Progenitor cell of endocrine pancreas (in vitro differentiated cells): ENCODE results near the gene KDM4B. TPM values are rescaled to one million over a fixed set of nuclear protein-coding genes. Genes with fewer than 3 reads are reported as not detected.

Source experiments
- DNase-seq: peaks from one replicate; pipeline ENCODE4 v3.0.0; 2021; ENCODE audit warnings: low spot score; ENCODE audit not compliant: unreplicated experiment
- H3K27ac Mint-ChIP-seq: 2 replicates; pipeline ENCODE4 v1.8.0; 2021; ENCODE audit warnings: mild to moderate bottlenecking, moderate library complexity, mixed read lengths
- H3K27me3 Mint-ChIP-seq: 2 replicates; pipeline ENCODE4 v1.8.0; 2021; ENCODE audit warnings: mixed read lengths
- H3K36me3 Mint-ChIP-seq: 2 replicates; pipeline ENCODE4 v1.8.0; 2022; ENCODE audit warnings: mixed read lengths; ENCODE audit not compliant: insufficient read depth
- H3K4me1 Mint-ChIP-seq: 2 replicates; pipeline ENCODE4 v1.8.0; 2021; ENCODE audit warnings: low read depth, mixed read lengths
- H3K4me3 Mint-ChIP-seq: 2 replicates; pipeline ENCODE4 v1.8.0; 2021; ENCODE audit warnings: low read depth, mild to moderate bottlenecking, moderate library complexity, mixed read lengths
- H3K9me3 Mint-ChIP-seq: 2 replicates; pipeline ENCODE4 v1.8.0; 2021; ENCODE audit warnings: low read depth, mixed read lengths
- total RNA-seq: library from RNA; stranded (reverse); gene quantifications from 2 replicates; pipeline ENCODE4 v1.2.1, GENCODE V29; 2021
- TF ChIP-seq, protein P1 (sequence below): fragments of 200-600 bp; sonication (generic); IDR thresholded peaks from one replicate; pipeline ENCODE4 v1.5.0; 2021; ENCODE audit warnings: antibody characterized with exemption, mild to moderate bottlenecking; ENCODE audit not compliant: unreplicated experiment

KDM4B gene
- total RNA-seq, 1 donor from 2014 or later: 59.6 TPM

DNA sequence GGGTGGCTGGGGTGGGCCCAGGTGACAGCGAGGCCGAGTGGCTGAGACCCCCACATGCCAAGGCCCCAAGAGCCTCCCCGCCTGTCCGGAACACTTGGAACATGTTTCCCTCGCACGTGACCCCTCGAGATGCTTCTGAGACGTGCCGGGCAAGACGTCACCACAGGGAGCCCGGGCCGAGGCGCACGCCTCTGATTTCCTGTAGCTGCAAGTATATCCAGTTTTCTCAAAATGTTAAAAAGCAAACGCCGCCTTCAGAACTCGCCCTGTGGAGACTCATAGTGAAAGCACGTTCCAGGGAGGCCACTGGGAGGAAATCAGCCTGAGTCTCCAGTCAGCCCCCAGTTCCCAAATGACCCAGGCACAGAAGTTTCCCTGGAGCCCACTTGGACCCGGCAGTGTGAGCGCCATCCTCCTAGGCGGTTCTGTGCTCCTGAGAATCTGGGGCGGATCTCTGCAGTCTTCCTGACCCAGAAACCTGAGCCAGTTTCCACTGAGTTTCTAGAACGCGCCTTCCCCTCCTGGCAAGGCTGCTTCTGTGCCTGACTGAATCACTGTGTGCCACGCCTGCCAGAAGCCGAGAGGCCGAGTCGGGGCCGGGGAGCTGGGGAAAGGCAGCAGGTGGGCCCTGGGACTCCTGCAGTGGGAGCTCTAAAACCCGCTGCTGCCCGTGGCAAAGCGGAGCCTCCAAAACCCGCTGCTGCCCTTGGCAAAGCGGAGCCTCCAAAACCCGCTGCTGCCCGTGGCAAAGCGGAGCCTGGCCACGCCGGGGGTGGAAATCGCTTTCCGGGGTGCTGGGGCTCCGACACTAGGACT is 179.3 kb downstream of the KDM4B start:
- TF ChIP-seq, protein P1, sequence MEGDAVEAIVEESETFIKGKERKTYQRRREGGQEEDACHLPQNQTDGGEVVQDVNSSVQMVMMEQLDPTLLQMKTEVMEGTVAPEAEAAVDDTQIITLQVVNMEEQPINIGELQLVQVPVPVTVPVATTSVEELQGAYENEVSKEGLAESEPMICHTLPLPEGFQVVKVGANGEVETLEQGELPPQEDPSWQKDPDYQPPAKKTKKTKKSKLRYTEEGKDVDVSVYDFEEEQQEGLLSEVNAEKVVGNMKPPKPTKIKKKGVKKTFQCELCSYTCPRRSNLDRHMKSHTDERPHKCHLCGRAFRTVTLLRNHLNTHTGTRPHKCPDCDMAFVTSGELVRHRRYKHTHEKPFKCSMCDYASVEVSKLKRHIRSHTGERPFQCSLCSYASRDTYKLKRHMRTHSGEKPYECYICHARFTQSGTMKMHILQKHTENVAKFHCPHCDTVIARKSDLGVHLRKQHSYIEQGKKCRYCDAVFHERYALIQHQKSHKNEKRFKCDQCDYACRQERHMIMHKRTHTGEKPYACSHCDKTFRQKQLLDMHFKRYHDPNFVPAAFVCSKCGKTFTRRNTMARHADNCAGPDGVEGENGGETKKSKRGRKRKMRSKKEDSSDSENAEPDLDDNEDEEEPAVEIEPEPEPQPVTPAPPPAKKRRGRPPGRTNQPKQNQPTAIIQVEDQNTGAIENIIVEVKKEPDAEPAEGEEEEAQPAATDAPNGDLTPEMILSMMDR: no peak
- no peaks in the 10 kb centered on the region for H3K4me1 Mint-ChIP-seq
- no peak for DNase-seq
- H3K36me3 Mint-ChIP-seq: peaks cover 10% of the 10 kb centered on the region
- H3K27me3 Mint-ChIP-seq: no peaks in the 10 kb centered on the region
- H3K4me3 Mint-ChIP-seq: no peak overlapping the region
- no peaks in the 10 kb centered on the region for H3K9me3 Mint-ChIP-seq
- H3K27ac Mint-ChIP-seq: no peak overlapping the region

DNA sequence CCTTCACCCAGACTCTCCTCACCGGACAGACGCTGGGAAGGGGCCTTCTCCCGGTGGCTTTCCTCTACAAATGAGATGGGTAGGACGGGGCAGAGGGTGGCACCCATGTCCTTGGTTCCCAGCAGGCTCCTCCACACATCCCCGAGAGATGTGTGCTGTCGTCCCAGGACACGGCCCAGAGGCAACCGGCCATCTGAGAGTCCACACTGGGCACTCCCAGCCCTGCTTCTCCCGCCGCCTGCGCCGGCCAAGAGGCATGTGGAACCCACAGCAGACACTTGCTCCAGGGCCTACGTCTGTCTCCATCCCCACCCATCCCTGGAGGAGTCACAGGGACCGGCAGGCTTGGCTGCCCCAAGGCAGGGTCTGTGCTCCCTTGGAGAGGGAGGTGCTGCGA is 179.9 kb downstream of the KDM4B start:
- peak overlapping the region; percentile 41 for H3K27ac Mint-ChIP-seq
- no peaks in the 10 kb centered on the region for H3K4me1 Mint-ChIP-seq
- no peak overlapping the region for H3K4me3 Mint-ChIP-seq
- H3K27me3 Mint-ChIP-seq: no peaks in the 10 kb centered on the region
- DNase-seq: no peak
- H3K36me3 Mint-ChIP-seq: peaks cover 10% of the 10 kb centered on the region
- TF ChIP-seq, protein P1: no peak
- no peaks in the 10 kb centered on the region for H3K9me3 Mint-ChIP-seq

DNA sequence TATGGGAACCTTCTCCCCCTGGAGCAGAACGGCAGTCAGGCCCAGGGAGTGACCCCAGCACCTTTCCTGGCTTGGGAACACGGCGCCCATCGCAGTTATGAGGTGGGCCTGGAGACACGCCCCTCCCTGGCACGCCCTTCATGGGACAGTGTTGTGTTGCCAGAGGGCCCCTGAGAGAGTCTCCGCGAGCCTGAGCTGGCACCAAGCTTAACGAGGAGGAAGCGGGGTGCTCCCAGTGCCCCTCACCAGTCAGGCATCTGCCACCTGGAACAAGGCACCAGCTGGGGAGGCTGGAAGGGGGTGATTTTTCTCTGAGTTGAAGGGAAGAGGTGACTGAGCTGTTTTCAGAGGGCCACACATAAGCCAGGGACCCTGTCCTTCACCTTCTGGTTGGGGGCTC is 180.6 kb downstream of the KDM4B start:
- DNase-seq: no peak
- H3K27ac Mint-ChIP-seq: no peak overlapping the region
- H3K4me1 Mint-ChIP-seq: no peaks in the 10 kb centered on the region
- H3K9me3 Mint-ChIP-seq: no peaks in the 10 kb centered on the region
- no peak overlapping the region for H3K4me3 Mint-ChIP-seq
- no peaks in the 10 kb centered on the region for H3K27me3 Mint-ChIP-seq
- TF ChIP-seq, protein P1: no peak
- peaks cover 12% of the 10 kb centered on the region for H3K36me3 Mint-ChIP-seq

DNA sequence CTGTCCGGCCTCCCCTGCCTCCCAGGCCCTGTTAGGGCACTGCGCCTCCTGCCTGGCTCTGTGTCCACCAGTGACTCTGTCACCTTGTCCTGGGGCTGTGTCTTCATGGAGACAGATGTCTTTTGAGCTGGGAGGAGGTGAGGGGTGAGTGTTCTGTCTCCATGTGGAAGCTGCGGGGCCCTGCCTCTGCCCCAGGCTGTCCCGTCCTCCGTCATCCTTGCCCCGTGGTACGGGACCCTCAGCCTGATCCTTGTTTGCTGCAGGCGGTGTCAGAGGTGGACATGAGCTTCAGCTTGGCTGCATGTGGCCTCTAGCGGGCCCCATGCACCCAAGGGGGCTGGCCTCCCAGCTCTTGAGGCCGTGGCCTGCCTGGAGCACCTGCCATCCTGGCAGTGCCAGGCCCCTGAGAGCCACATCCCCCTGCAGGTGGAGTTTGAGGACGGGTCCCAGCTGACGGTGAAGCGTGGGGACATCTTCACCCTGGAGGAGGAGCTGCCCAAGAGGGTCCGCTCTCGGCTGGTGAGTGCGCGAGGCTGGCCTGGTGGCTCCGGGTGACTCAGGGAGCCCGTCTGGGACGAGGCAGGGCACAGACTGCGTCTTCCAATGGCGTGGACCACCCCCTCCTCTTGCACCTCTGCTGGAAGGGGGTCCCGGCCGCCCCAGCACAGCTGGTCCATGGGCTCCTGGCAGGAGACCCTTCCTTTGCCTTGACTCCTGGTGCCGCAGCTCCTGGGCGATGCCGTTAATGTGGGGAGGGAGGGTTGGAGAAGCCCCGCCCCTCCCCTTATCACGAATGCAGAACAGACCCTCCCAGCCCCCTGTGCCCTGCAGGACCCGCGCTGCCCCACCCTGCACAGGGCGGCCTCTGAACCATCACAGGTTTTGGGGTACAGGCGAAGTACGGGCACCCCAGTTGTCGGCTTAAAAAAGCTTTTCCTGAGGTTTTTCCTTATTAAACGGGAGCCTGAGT is 181.3 kb downstream of the KDM4B start:
- Mint-ChIP-seq H3K36me3 (peaks cover 12% of the 10 kb centered on the region), H3K4me1 (no peaks in the 10 kb centered on the region), H3K4me3 (no peak overlapping the region), H3K9me3 (no peaks in the 10 kb centered on the region), H3K27me3 (no peaks in the 10 kb centered on the region), H3K27ac (no peak overlapping the region)
- DNase-seq: no peak
- TF ChIP-seq, protein P1: no peak
